ENCODE results near the gene NPDC1. TPM values are rescaled to one million over a fixed set of nuclear protein-coding genes. Genes with fewer than 3 reads are reported as not detected.

The NPDC1 gene
- total and polyA plus RNA-seq, 4 donors: 2.7 to 14.5 (median 7.3) TPM

DNA sequence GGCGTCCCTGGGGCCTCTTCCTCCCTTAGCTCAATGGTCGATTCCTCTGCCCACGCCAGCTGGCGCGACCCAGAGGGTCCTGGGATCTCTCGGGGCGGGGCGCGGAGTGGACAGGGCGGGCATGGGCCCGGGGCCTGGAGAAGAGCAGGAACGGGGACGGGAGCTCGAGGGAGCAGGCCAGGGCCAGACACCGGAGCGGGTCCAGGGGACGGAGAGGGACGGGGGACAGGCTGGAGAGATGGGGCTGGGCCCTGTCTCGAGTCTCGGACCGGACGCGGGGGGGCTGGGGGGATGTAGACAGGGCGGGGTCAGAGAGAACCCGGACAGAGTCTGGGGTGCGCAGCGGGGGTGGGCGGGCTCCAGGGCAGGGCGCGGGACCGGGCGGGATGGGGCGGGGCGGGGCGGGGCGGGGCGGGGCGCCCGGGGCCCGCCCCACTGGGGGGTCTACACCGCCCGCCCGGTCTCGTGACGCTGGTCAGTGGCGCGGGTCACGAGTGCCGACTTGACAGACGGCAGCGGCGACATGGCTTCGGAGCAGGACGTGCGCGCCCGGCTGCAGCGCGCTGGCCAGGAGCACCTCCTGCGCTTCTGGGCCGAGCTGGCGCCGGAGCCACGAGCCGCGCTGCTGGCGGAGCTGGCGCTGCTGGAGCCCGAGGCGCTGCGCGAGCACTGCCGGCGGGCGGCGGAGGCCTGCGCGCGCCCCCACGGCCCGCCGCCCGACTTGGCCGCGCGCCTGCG, 31.2 kb upstream of the NPDC1 start, which contains the start of gene UAP1L1:
UAP1L1 (plus strand) TSS at position 508 of the 738 bp plus-strand sequence; CDS start at position 524, 16 bp downstream.
- 4% methylated on average over 87 of the region's 87 CpGs for WGBS
- Histone ChIP-seq H3K4me3 (ENCODE audit: low read depth in 1 of 3, low read length in 3 of 3) (peak within 1 kb of the TSS in 1 of 3 donors; percentile 58), H3K9me3 (ENCODE audit: control insufficient read depth in 4 of 4, low read length in 3 of 4) (no peaks in the 10 kb centered on the region), H3K4me1 (ENCODE audit: control insufficient read depth in 4 of 4, insufficient read depth in 4 of 4, low read length in 3 of 4) (peaks cover 0 to 15% (median 12%) of the 10 kb centered on the region in 4 donors), H3K27ac (ENCODE audit: low read depth in 1 of 2, low read length in 2 of 2) (no peak within 1 kb of the TSS), H3K36me3 (ENCODE audit: control insufficient read depth in 4 of 4, insufficient read depth in 3 of 4, low read depth in 1 of 4, low read length in 3 of 4) (peaks cover 0 to 2% (median 0%) of the 10 kb centered on the region in 4 donors), H3K9ac (ENCODE audit: low read depth in 1 of 2, low read length in 2 of 2) (no peak within 1 kb of the TSS), H3K27me3 (ENCODE audit: control insufficient read depth in 4 of 4, insufficient read depth in 4 of 4, low read length in 3 of 4) (peaks cover 0 to 6% (median 3%) of the 10 kb centered on the region in 4 donors)
- no peak for DNase-seq (ENCODE audit: low spot score)
- TF ChIP-seq EGR1 (IDR thresholded peaks at IDR 0.05; ENCODE audit: low read depth in 2 of 2) (no peak), FOXA1 (IDR thresholded peaks at IDR 0.05) (no peak), NR2F2 (IDR thresholded peaks at IDR 0.05) (no peak), YY1 (IDR thresholded peaks at IDR 0.05) (no peak), RXRA (IDR thresholded peaks at IDR 0.05) (no peak), FOXA2 (IDR thresholded peaks at IDR 0.05) (no peak), HNF4A (conservative IDR thresholded peaks at IDR 0.05) (no peak), HNF4G (IDR thresholded peaks at IDR 0.05) (no peak), SP1 (IDR thresholded peaks at IDR 0.05) (no peak)
- TF ChIP-seq, protein P1, sequence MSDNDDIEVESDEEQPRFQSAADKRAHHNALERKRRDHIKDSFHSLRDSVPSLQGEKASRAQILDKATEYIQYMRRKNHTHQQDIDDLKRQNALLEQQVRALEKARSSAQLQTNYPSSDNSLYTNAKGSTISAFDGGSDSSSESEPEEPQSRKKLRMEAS (IDR thresholded peaks at IDR 0.05): no peak

DNA sequence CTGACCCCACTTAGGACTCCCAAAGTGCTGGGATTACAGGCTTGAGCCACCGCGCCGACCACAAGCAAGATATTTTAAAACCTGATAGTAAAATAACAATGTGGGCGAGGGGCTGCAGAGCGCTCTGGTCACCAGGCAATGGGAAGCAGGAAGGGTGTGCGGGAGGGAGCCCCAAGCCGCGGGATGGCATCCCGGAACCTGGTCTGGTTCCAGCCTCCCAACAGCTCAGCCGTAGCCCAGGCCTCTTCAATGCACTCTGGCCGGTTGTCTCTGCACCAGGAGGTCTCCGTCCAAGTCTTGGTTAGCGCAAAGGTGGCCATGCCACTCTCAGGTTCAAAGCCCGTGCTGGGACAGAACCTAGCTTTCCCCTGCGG, 30.6 kb upstream of the NPDC1 start:
- peaks cover 0 to 6% (median 3%) of the 10 kb centered on the region in 4 donors for H3K27me3 ChIP-seq (ENCODE audit: control insufficient read depth in 4 of 4, insufficient read depth in 4 of 4, low read length in 3 of 4)
- no peak for TF ChIP-seq FOXA1 (IDR thresholded peaks at IDR 0.05)
- TF ChIP-seq HNF4A (conservative IDR thresholded peaks at IDR 0.05): no peak
- no peak for TF ChIP-seq RAD21 (IDR thresholded peaks at IDR 0.05)
- no peak for TF ChIP-seq EGR1 (IDR thresholded peaks at IDR 0.05; ENCODE audit: low read depth in 2 of 2)
- no peak for TF ChIP-seq YY1 (IDR thresholded peaks at IDR 0.05)
- no peak for TF ChIP-seq RXRA (IDR thresholded peaks at IDR 0.05)
- TF ChIP-seq, protein P1 (IDR thresholded peaks at IDR 0.05): no peak
- TF ChIP-seq FOXA2 (IDR thresholded peaks at IDR 0.05): no peak
- TF ChIP-seq GABPA (IDR thresholded peaks at IDR 0.05 in 1 of 2, conservative IDR thresholded peaks at IDR 0.05 in 1 of 2): no peak
- TF ChIP-seq, protein P2, sequence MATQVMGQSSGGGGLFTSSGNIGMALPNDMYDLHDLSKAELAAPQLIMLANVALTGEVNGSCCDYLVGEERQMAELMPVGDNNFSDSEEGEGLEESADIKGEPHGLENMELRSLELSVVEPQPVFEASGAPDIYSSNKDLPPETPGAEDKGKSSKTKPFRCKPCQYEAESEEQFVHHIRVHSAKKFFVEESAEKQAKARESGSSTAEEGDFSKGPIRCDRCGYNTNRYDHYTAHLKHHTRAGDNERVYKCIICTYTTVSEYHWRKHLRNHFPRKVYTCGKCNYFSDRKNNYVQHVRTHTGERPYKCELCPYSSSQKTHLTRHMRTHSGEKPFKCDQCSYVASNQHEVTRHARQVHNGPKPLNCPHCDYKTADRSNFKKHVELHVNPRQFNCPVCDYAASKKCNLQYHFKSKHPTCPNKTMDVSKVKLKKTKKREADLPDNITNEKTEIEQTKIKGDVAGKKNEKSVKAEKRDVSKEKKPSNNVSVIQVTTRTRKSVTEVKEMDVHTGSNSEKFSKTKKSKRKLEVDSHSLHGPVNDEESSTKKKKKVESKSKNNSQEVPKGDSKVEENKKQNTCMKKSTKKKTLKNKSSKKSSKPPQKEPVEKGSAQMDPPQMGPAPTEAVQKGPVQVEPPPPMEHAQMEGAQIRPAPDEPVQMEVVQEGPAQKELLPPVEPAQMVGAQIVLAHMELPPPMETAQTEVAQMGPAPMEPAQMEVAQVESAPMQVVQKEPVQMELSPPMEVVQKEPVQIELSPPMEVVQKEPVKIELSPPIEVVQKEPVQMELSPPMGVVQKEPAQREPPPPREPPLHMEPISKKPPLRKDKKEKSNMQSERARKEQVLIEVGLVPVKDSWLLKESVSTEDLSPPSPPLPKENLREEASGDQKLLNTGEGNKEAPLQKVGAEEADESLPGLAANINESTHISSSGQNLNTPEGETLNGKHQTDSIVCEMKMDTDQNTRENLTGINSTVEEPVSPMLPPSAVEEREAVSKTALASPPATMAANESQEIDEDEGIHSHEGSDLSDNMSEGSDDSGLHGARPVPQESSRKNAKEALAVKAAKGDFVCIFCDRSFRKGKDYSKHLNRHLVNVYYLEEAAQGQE (IDR thresholded peaks at IDR 0.05): no peak
- no peaks in the 10 kb centered on the region for H3K9me3 ChIP-seq (ENCODE audit: control insufficient read depth in 4 of 4, low read length in 3 of 4)

More for the DNA sequence above, 30.6 kb upstream of the NPDC1 start:
- Histone ChIP-seq H3K27ac (ENCODE audit: low read depth in 1 of 2, low read length in 2 of 2) (no peak overlapping the region), H3K4me1 (ENCODE audit: control insufficient read depth in 4 of 4, insufficient read depth in 4 of 4, low read length in 3 of 4) (peaks cover 0 to 15% (median 12%) of the 10 kb centered on the region in 4 donors), H3K36me3 (ENCODE audit: control insufficient read depth in 4 of 4, insufficient read depth in 3 of 4, low read depth in 1 of 4, low read length in 3 of 4) (peaks cover 0 to 2% (median 0%) of the 10 kb centered on the region in 4 donors), H3K4me3 (ENCODE audit: low read depth in 1 of 3, low read length in 3 of 3) (peak overlapping the region in 1 of 3 donors; percentile 58), H3K9ac (ENCODE audit: low read depth in 1 of 2, low read length in 2 of 2) (no peak overlapping the region)
- WGBS: 50% methylated on average over 15 of the region's 15 CpGs
- DNase-seq (ENCODE audit: low spot score): no peak
